Muscle layer of duodenum (tissue), 2 donors: ENCODE measurements around the gene MZT2B.
"Not testable (repeated sequence)": the region's sequence is repeated elsewhere in the genome, so short reads cannot be mapped to it uniquely, and the experiment has no call there.

Experiments
- H3K27ac ChIP-seq: one replicate; pipeline ENCODE4 v1.7.0; 2013; ENCODE audit warnings: mild to moderate bottlenecking, low read length
- H3K27me3 ChIP-seq: one replicate; pipeline ENCODE4 v1.7.0; 2013; ENCODE audit warnings: low read depth, mild to moderate bottlenecking, control low read depth, low read length
- H3K36me3 ChIP-seq, 2 donors: one replicate each; pipeline ENCODE4 v1.7.0; 2013; ENCODE audit warnings: low read length in 2 of 2, control low read depth in 1 of 2, mild to moderate bottlenecking in 1 of 2; ENCODE audit not compliant: insufficient read depth in 2 of 2, control insufficient read depth in 1 of 2
- H3K4me1 ChIP-seq, 2 donors: one replicate each; pipeline ENCODE4 v1.7.0; 2013; ENCODE audit warnings: low read length in 2 of 2, mild to moderate bottlenecking in 2 of 2, control low read depth in 1 of 2, moderate library complexity in 1 of 2; ENCODE audit not compliant: insufficient read depth in 2 of 2, control insufficient read depth in 1 of 2
- H3K4me3 ChIP-seq, 2 donors: one replicate each; pipeline ENCODE4 v1.7.0; 2013; ENCODE audit warnings: low read length in 2 of 2, low read depth in 1 of 2, mild to moderate bottlenecking in 1 of 2
- H3K9me3 ChIP-seq, 2 donors: one replicate each; pipeline ENCODE4 v1.7.0; 2013; ENCODE audit warnings: low read length in 2 of 2, control low read depth in 1 of 2, mild to moderate bottlenecking in 1 of 2; ENCODE audit not compliant: control insufficient read depth in 1 of 2
- donor health status: healthy.

The MZT2B gene

DNA sequence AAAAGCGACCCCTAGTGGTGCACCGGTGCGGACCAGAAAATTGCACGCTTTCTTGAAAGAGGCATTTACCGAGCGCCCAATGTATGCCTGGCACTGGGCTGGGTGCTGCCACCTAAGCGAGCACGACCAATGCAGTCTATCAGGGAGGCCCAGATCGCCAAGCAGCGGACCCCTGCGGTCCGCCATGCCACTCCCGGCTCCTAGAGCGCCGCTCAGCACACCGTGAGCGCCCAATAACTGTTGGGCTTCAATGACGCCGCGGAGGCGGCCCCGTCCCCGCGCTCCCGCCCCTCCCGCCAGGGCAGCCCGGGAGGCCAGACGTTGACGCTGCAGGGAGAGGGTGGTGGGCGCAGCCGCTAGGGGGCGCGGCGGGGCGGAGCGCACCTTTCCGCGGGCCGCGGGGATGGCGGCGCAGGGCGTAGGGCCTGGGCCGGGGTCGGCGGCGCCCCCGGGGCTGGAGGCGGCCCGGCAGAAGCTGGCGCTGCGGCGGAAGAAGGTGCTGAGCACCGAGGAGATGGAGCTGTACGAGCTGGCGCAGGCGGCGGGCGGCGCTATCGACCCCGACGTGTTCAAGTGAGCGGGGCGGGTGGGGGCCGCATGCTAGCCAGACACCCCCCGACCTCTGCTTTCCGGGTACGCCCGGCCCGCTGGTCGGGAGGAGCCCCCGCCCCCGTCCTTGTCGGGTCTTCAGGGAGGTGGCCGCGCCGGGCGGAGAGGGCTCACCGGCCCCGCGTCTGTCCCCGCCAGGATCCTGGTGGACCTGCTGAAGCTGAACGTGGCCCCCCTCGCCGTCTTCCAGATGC lies at the start of gene MZT2B:
Gene MZT2B, plus strand, starts transcription at position 383 of the 803 bp plus-strand sequence. Its CDS starts 21 bp downstream, at position 404.
- Histone ChIP-seq H3K27ac (peak within 1 kb of the TSS; percentile 72), H3K4me3 (peak within 1 kb of the TSS; percentile 83 to 99), H3K4me1 (peaks cover 0 to 26% of the 10 kb centered on the region in 2 donors)
- H3K27me3 ChIP-seq, H3K9me3 ChIP-seq, H3K36me3 ChIP-seq: not testable (repeated sequence)

DNA sequence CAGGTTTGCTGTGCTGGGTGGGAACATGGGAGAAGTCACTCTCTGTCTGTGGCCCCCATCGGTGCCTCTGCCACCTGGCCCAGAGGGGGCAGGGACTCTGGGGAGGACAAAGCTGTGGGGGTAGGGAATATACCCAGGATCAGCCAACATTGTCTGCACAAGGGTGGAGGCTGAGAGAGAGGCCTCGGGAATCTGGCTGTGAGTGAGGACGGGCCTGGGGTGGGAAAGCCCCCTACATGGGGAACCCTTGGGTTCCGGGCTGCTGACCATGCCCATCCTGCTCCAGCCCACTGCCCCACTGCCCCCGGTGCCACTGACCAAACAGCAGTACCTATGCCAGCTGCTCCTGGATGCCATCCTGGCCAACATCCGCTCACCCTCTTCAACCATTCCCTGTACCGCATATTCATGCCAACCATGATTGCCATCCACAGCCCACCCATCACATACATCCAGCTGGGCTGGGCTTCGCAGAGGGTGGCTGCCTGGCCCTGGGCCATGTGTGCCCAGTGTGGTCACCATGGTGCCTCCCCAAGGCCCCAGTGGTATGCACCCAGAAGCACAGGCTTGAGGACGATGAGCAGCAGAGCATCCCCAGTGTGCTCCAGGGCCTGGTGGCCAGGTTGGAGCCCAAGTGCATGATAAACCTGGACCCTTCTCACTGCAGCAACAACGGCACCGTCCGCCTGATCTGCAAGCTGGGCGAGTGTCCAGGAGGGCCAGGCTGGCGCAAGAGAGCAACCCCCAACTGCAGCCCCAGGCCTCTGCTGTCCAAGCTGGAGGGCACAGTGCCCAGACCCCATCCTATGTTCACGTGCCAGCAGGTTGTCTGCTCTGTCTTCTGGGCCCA lies 46.1 kb upstream of the MZT2B start:
- Histone ChIP-seq H3K4me3 (no peak overlapping the region), H3K27ac (no peak overlapping the region), H3K9me3 (no peaks in the 10 kb centered on the region), H3K4me1 (no peaks in the 10 kb centered on the region), H3K36me3 (no peaks in the 10 kb centered on the region), H3K27me3 (no peaks in the 10 kb centered on the region)

DNA sequence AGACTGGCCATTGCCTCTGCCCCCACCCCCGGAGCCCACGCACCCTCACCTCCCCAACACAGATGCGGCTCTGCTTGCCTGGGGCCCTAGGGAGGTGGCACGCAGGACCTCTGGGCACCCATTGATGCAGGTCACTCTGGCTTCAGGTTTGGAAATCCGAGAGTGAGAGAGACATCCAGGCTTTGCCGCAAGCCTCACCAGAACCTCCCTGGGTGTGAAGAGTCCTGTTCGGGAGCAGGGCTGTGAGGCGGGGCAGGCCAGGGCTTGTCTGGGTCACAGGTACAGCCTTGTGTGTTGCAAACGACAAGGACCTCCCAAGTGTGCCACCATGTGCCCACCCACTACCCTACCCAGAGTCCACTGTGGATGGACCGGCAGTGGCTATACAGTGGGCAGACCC lies 45.5 kb upstream of the MZT2B start:
- H3K27ac ChIP-seq, H3K36me3 ChIP-seq, H3K4me3 ChIP-seq, H3K27me3 ChIP-seq, H3K9me3 ChIP-seq, H3K4me1 ChIP-seq: not testable (repeated sequence)

GRCh38 chr2:130137118-130137517 lies 44.9 kb upstream of the MZT2B start:
- H3K27me3 ChIP-seq, H3K4me3 ChIP-seq, H3K36me3 ChIP-seq, H3K4me1 ChIP-seq, H3K9me3 ChIP-seq, H3K27ac ChIP-seq: not testable (repeated sequence)

GRCh38 chr2:130138326-130138725 lies 43.7 kb upstream of the MZT2B start:
- not testable (repeated sequence) for H3K4me3 ChIP-seq, H3K27ac ChIP-seq, H3K36me3 ChIP-seq, H3K9me3 ChIP-seq, H3K27me3 ChIP-seq, H3K4me1 ChIP-seq

DNA sequence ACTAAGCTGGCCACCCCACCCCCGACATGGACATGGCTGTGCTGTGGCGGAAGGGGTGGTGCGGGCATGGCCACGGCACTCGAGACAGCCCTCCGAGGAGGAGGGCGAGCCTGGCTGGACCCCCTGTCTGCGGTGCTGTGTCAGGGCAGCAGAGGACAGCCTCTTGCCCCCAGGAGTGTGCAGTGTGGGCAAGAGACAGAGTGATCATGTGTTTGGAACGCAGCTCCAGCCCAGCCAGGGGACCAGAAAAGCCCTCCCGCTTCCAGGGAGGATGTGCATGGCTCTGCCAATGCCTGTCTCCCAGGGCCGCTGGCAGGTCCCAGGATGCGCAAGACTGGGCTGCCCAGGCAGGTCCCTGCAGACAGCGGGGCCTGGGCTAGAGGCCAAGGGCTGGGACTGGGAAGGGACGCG lies 43.2 kb upstream of the MZT2B start:
- H3K27me3 ChIP-seq, H3K4me3 ChIP-seq, H3K9me3 ChIP-seq, H3K4me1 ChIP-seq, H3K27ac ChIP-seq, H3K36me3 ChIP-seq: not testable (repeated sequence)

- not testable (repeated sequence) for H3K4me1 ChIP-seq, H3K27ac ChIP-seq, H3K4me3 ChIP-seq, H3K27me3 ChIP-seq, H3K36me3 ChIP-seq, H3K9me3 ChIP-seq
These were observed 42.5 kb upstream of the MZT2B start for GRCh38 chr2:130139331-130140280.

- H3K27ac ChIP-seq, H3K4me3 ChIP-seq, H3K4me1 ChIP-seq, H3K27me3 ChIP-seq, H3K36me3 ChIP-seq, H3K9me3 ChIP-seq: not testable (repeated sequence)
These were observed 41.5 kb upstream of the MZT2B start for GRCh38 chr2:130140516-130140915.

DNA sequence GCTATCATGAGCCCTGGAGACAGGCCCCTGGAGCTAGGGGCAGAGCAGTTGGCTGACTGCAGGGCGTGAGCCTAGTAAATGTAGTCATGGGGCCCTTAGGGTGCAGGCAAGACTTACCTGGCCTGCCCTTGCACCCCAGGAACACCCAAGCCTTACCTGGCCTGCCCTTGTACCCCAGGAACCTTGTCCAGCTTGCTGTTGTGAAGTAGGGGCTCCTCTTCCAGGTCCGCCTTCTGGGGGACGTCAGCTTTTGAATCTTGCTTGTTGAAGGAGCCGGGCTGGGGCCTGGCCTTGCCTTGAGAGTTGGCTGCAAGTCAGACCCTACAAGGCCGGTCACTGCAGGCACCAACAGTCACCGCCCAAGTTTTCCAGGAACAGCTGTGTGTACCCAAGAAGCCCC lies 41.1 kb upstream of the MZT2B start:
- not testable (repeated sequence) for H3K36me3 ChIP-seq, H3K27ac ChIP-seq, H3K27me3 ChIP-seq, H3K4me3 ChIP-seq, H3K9me3 ChIP-seq, H3K4me1 ChIP-seq

DNA sequence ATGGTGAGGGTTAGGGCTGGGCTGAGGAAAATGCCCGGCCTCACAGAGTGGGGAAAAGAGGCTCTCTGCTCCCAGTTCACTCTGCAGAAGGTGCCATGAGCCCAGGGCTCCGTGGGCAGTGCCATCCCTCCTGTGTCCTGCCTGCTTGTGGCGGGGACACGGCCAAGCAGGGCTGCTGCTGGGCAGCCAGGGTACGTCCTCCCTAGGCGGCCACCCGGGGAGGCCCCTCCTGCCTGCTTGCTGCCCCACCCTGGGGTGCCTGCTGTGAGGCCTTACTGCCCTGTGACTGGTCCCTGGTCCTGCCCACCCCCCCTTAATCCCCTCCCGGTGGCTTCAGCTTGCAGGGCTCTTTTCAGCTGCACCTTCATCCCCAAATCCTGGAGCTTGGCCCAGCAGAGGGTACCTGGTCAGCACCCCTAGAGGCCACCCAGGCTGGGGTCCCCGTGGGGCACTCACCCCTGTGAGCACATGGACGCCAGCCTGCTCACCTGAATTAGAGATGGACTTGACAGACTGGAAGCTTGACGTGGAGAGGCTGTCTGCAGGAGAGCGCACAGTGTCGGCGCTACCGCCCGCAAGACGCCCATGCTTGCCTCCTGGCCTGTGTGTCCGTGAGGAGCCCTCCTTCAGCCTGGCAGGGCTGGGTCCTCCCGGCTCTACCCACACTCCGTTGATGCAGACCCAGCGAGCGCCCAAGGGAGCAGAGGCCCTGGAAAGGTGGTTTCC lies 40.3 kb upstream of the MZT2B start:
- H3K4me1 ChIP-seq, H3K36me3 ChIP-seq, H3K27ac ChIP-seq, H3K4me3 ChIP-seq, H3K27me3 ChIP-seq, H3K9me3 ChIP-seq: not testable (repeated sequence)
